Panc1 (cell line): ENCODE results near the gene EIF2AK2.

Source experiments
- CTCF ChIP-seq: fragments of 450-650 bp; IDR thresholded peaks from 2 replicates; pipeline ENCODE4 v1.5.1; 2017; ENCODE audit warnings: mild to moderate bottlenecking
- SIN3A ChIP-seq: IDR thresholded peaks from 2 replicates; pipeline ENCODE4 v1.6.1; 2012; ENCODE audit warnings: low read depth, mild to moderate bottlenecking, low read length, moderate library complexity, borderline replicate concordance; ENCODE audit not compliant: insufficient read depth
- TCF7L2 ChIP-seq: IDR thresholded peaks from 2 replicates; pipeline ENCODE4 v1.6.1; 2011; ENCODE audit warnings: mild to moderate bottlenecking, low read depth, low read length, inconsistent platforms
- TF ChIP-seq, protein P1 (sequence below), 2 experiments: IDR thresholded peaks; 2 replicates each; pipeline ENCODE4 v1.6.1; 2011 to 2012; ENCODE audit warnings: low read depth in 2 of 2, control low read depth in 1 of 2, low read length in 1 of 2, mild to moderate bottlenecking in 1 of 2, moderate library complexity in 1 of 2; ENCODE audit not compliant: insufficient read depth in 1 of 2

DNA sequence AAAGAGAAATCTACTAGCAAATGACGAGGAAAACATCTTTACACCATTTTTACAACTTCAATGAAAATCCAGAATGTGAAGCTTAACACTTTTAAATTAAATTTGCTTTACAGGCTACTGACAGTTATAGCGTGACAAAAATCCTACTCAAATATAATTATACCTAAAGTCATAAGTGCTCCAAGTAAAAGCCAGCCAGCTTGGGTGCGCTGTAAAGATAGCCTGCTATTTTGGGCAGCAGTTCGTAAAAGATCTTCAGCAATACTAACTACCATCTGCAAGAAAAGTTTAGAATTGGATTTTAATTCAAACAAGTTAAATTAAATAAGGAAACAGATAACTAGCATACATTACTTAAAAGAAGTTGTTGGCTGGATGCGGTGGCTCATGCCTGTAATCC, 95.0 kb downstream of the EIF2AK2 start:
- TF ChIP-seq CTCF (no peak), TCF7L2 (no peak), SIN3A (no peak)
- TF ChIP-seq, protein P1, sequence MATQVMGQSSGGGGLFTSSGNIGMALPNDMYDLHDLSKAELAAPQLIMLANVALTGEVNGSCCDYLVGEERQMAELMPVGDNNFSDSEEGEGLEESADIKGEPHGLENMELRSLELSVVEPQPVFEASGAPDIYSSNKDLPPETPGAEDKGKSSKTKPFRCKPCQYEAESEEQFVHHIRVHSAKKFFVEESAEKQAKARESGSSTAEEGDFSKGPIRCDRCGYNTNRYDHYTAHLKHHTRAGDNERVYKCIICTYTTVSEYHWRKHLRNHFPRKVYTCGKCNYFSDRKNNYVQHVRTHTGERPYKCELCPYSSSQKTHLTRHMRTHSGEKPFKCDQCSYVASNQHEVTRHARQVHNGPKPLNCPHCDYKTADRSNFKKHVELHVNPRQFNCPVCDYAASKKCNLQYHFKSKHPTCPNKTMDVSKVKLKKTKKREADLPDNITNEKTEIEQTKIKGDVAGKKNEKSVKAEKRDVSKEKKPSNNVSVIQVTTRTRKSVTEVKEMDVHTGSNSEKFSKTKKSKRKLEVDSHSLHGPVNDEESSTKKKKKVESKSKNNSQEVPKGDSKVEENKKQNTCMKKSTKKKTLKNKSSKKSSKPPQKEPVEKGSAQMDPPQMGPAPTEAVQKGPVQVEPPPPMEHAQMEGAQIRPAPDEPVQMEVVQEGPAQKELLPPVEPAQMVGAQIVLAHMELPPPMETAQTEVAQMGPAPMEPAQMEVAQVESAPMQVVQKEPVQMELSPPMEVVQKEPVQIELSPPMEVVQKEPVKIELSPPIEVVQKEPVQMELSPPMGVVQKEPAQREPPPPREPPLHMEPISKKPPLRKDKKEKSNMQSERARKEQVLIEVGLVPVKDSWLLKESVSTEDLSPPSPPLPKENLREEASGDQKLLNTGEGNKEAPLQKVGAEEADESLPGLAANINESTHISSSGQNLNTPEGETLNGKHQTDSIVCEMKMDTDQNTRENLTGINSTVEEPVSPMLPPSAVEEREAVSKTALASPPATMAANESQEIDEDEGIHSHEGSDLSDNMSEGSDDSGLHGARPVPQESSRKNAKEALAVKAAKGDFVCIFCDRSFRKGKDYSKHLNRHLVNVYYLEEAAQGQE (IDR thresholded peaks at IDR 0.05; ENCODE audit: insufficient read depth in 1 of 2, low read depth in 2 of 2, low read length in 1 of 2): no peak
